HEK293 (cell line): Measurements from ENCODE around the gene DAAM1.

Experiments used
- CTCF ChIA-PET: fragments of 350-600 bp; formaldehyde crosslinking; extraction: SDS; loops from one replicate; lab custom pipeline; 2021; ENCODE audit warnings: antibody characterized with exemption; lab: Yijun Ruan, JAX
- POLR2A ChIA-PET: fragments of 300-600 bp; formaldehyde crosslinking; extraction: SDS; loops from one replicate; lab custom pipeline; 2020; ENCODE audit warnings: antibody characterized with exemption, inconsistent platforms; lab: Yijun Ruan, JAX
- H3K27ac ChIP-seq: fragments of 200-500 bp; sonication (Bioruptor generic); 2 replicates; pipeline ENCODE4 v1.5.1; 2014; ENCODE audit warnings: low read depth, low read length, control low read depth, inconsistent platforms; ENCODE audit errors: extremely low read depth
- H3K36me3 ChIP-seq, 2 experiments: fragments of 200-500 bp in 1 of 2; sonication (Bioruptor generic) in 1 of 2; 1 replicate in 1 of 2; 2 replicates in 1 of 2; pipeline ENCODE4 v1.5.1; 2014 to 2017; ENCODE audit warnings: inconsistent platforms in 2 of 2, low read length in 2 of 2; ENCODE audit not compliant: control insufficient read depth in 2 of 2, insufficient read depth in 1 of 2
- H3K4me1 ChIP-seq: fragments of 200-500 bp; sonication (Bioruptor generic); 2 replicates; pipeline ENCODE4 v1.5.1; 2014; ENCODE audit warnings: mild to moderate bottlenecking, low read length, inconsistent platforms; ENCODE audit not compliant: control insufficient read depth, insufficient read depth
- H3K4me3 ChIP-seq: 2 replicates; pipeline ENCODE4 v1.5.1; 2011; ENCODE audit warnings: low read depth, mild to moderate bottlenecking, control low read depth, low read length, moderate library complexity
- H3K9me3 ChIP-seq: fragments of 200-500 bp; sonication (Bioruptor generic); 2 replicates; pipeline ENCODE4 v1.5.1; 2014; ENCODE audit warnings: low read depth, low read length, inconsistent platforms; ENCODE audit not compliant: control insufficient read depth, insufficient read depth
- ELK4 ChIP-seq: IDR thresholded peaks from 2 replicates; pipeline ENCODE4 v1.6.1; 2011; ENCODE audit warnings: mild to moderate bottlenecking, low read depth, low read length, borderline replicate concordance
- KLF1 ChIP-seq: fragments of 450-650 bp; formaldehyde crosslinking; IDR thresholded peaks from 2 replicates; pipeline ENCODE4 v1.5.1; 2016; ENCODE audit warnings: missing biosample characterization, missing genetic modification characterization
- PRDM4 ChIP-seq: fragments of 450-650 bp; formaldehyde crosslinking; IDR thresholded peaks from 2 replicates; pipeline ENCODE4 v1.5.1; 2017; ENCODE audit warnings: missing biosample characterization, missing genetic modification characterization
- ZBTB20 ChIP-seq: fragments of 450-650 bp; formaldehyde crosslinking; IDR thresholded peaks from 2 replicates; pipeline ENCODE4 v1.5.1; 2016; ENCODE audit warnings: missing biosample characterization, missing genetic modification characterization
- ZBTB26 ChIP-seq: fragments of 450-650 bp; formaldehyde crosslinking; optimal IDR thresholded peaks from 2 replicates; pipeline ENCODE3; 2016; ENCODE audit warnings: missing biosample characterization, mild to moderate bottlenecking, missing genetic modification characterization
- ZNF10 ChIP-seq: fragments of 450-650 bp; formaldehyde crosslinking; IDR thresholded peaks from 2 replicates; pipeline ENCODE4 v1.5.1; 2017; ENCODE audit warnings: missing biosample characterization, missing genetic modification characterization
- ZNF114 ChIP-seq: fragments of 450-650 bp; formaldehyde crosslinking; IDR thresholded peaks from 2 replicates; pipeline ENCODE4 v1.5.0; 2017; ENCODE audit warnings: missing biosample characterization, missing genetic modification characterization
- ZNF132 ChIP-seq: fragments of 450-650 bp; formaldehyde crosslinking; IDR thresholded peaks from 2 replicates; pipeline ENCODE4 v1.5.1; 2017; ENCODE audit warnings: missing biosample characterization, missing genetic modification characterization, borderline replicate concordance
- ZNF184 ChIP-seq: fragments of 450-650 bp; IDR thresholded peaks from 2 replicates; pipeline ENCODE4 v1.5.1; 2018; ENCODE audit warnings: missing biosample characterization, mild to moderate bottlenecking, missing genetic modification characterization
- ZNF23 ChIP-seq: fragments of 450-650 bp; formaldehyde crosslinking; IDR thresholded peaks from 2 replicates; pipeline ENCODE4 v1.5.1; 2016; ENCODE audit warnings: missing biosample characterization, missing genetic modification characterization, borderline replicate concordance
- ZNF280D ChIP-seq: fragments of 450-650 bp; formaldehyde crosslinking; IDR thresholded peaks from 2 replicates; pipeline ENCODE4 v1.5.1; 2016; ENCODE audit warnings: missing biosample characterization, missing genetic modification characterization
- ZNF324 ChIP-seq: fragments of 450-650 bp; formaldehyde crosslinking; IDR thresholded peaks from 2 replicates; pipeline ENCODE4 v1.5.1; 2016; ENCODE audit warnings: missing biosample characterization, missing genetic modification characterization
- ZNF362 ChIP-seq: fragments of 450-650 bp; formaldehyde crosslinking; IDR thresholded peaks from 2 replicates; pipeline ENCODE4 v1.5.1; 2016; ENCODE audit warnings: missing biosample characterization, missing genetic modification characterization
- ZNF391 ChIP-seq: fragments of 450-650 bp; formaldehyde crosslinking; IDR thresholded peaks from 2 replicates; pipeline ENCODE4 v1.5.1; 2016; ENCODE audit warnings: low read depth, missing biosample characterization, missing genetic modification characterization, borderline replicate concordance
- ZNF394 ChIP-seq: fragments of 450-650 bp; formaldehyde crosslinking; IDR thresholded peaks from 2 replicates; pipeline ENCODE4 v1.5.1; 2016; ENCODE audit warnings: missing biosample characterization, missing genetic modification characterization, mild to moderate bottlenecking, moderate library complexity, borderline replicate concordance
- ZNF433 ChIP-seq: fragments of 450-650 bp; formaldehyde crosslinking; IDR thresholded peaks from 2 replicates; pipeline ENCODE4 v1.5.1; 2016; ENCODE audit warnings: missing biosample characterization, missing genetic modification characterization, low read depth
- ZNF48 ChIP-seq: fragments of 450-650 bp; formaldehyde crosslinking; IDR thresholded peaks from 2 replicates; pipeline ENCODE4 v1.5.1; 2016; ENCODE audit warnings: missing biosample characterization, missing genetic modification characterization
- ZNF501 ChIP-seq: fragments of 450-650 bp; formaldehyde crosslinking; IDR thresholded peaks from 2 replicates; pipeline ENCODE4 v1.5.1; 2016; ENCODE audit warnings: missing biosample characterization, missing genetic modification characterization
- ZNF571 ChIP-seq: fragments of 450-650 bp; formaldehyde crosslinking; IDR thresholded peaks from 2 replicates; pipeline ENCODE4 v1.5.0; 2017; ENCODE audit warnings: missing biosample characterization, missing genetic modification characterization
- ZNF624 ChIP-seq: fragments of 450-650 bp; formaldehyde crosslinking; IDR thresholded peaks from 2 replicates; pipeline ENCODE4 v1.5.1; 2017; ENCODE audit warnings: missing biosample characterization, missing genetic modification characterization
- ZNF791 ChIP-seq: fragments of 450-650 bp; formaldehyde crosslinking; IDR thresholded peaks from 2 replicates; pipeline ENCODE4 v1.5.1; 2016; ENCODE audit warnings: missing biosample characterization, missing genetic modification characterization
- ZXDB ChIP-seq: fragments of 450-650 bp; formaldehyde crosslinking; IDR thresholded peaks from 2 replicates; pipeline ENCODE4 v1.5.1; 2016; ENCODE audit warnings: missing biosample characterization, missing genetic modification characterization

DAAM1 gene

GRCh38 chr14:59185676-59186075 lies 2.8 kb upstream of the DAAM1 start:
- ChIA-PET CTCF (interaction anchor here (0.6 kb wide), 1 partner anchor 1049 kb away, joined by 3 read pairs; no protein-coding TSS in a partner anchor), POLR2A (no interaction called here)
- Histone ChIP-seq H3K4me1 (peaks cover 2% of the 10 kb centered on the region), H3K27ac (no peak overlapping the region), H3K4me3 (no peak overlapping the region), H3K36me3 (no peaks in the 10 kb centered on the region), H3K9me3 (no peaks in the 10 kb centered on the region)
- TF ChIP-seq ZNF23 (tag by site-specific recombination) (no peak), ZNF184 (tag by site-specific recombination) (no peak), ZNF324 (tag by site-specific recombination) (no peak)

GRCh38 chr14:59186306-59186705 lies 2.2 kb upstream of the DAAM1 start:
- POLR2A ChIA-PET: no interaction called here
- H3K36me3 ChIP-seq: no peaks in the 10 kb centered on the region
- H3K27ac ChIP-seq: no peak overlapping the region
- H3K4me3 ChIP-seq: no peak overlapping the region
- no peaks in the 10 kb centered on the region for H3K9me3 ChIP-seq
- TF ChIP-seq ZNF391 (tag by site-specific recombination) (no peak), ZNF433 (tag by site-specific recombination) (no peak)
- CTCF ChIA-PET: no interaction called here
- H3K4me1 ChIP-seq: peaks cover 2% of the 10 kb centered on the region

GRCh38 chr14:59187118-59187517 lies 1.3 kb upstream of the DAAM1 start:
- H3K27ac ChIP-seq: no peak overlapping the region
- no peak overlapping the region for H3K4me3 ChIP-seq
- peaks cover 2% of the 10 kb centered on the region for H3K4me1 ChIP-seq
- H3K36me3 ChIP-seq: no peaks in the 10 kb centered on the region
- ChIA-PET POLR2A (interaction anchor here (1.4 to 1.7 kb wide), 2 partner anchors 242 to 297 kb away, joined by 6 to 8 read pairs; partner anchors contain the start of genes JKAMP and L3HYPDH), CTCF (no interaction called here)
- no peaks in the 10 kb centered on the region for H3K9me3 ChIP-seq
- TF ChIP-seq ZNF280D (tag by site-specific recombination): no peak
- TF ChIP-seq ZNF114 (tag by site-specific recombination): no peak
- no peak for TF ChIP-seq ZNF394 (tag by site-specific recombination)
- no peak for TF ChIP-seq ZNF10
- no peak for TF ChIP-seq ZNF48 (tag by site-specific recombination)
- no peak for TF ChIP-seq ZXDB (tag by site-specific recombination)
- TF ChIP-seq ZNF571 (tag by site-specific recombination): no peak
- TF ChIP-seq KLF1 (tag by site-specific recombination): no peak
- no peak for TF ChIP-seq ZNF791
- no peak for TF ChIP-seq ZBTB26 (tag by site-specific recombination)
- no peak for TF ChIP-seq ZNF362 (tag by site-specific recombination)
- TF ChIP-seq ZBTB20: no peak
- TF ChIP-seq ELK4: no peak
- no peak for TF ChIP-seq ZNF501 (tag by site-specific recombination)
- TF ChIP-seq ZNF132 (tag by site-specific recombination): no peak
- TF ChIP-seq ZNF624 (tag by site-specific recombination): no peak
- no peak for TF ChIP-seq PRDM4 (tag by site-specific recombination)
